CD4-positive, CD25-positive, alpha-beta regulatory T cell (primary cell): ENCODE data around the gene SLC16A4. TPM values are rescaled to one million over a fixed set of nuclear protein-coding genes. Genes with fewer than 3 reads are reported as not detected.
A peak's percentile ranks its signal among the peaks of the same experiment; 100 is the strongest.

Experiments
- ATAC-seq, 2 donors: fragments of 150-1000 bp; cut with Tn5 transposase; one replicate each; pipeline ENCODE4 v1.10.0; 2021; ENCODE audit warnings: low read depth in 2 of 2, moderate number of reproducible peaks in 2 of 2, moderate library complexity in 1 of 2
- DNase-seq, 3 donors: peaks; one replicate each; pipeline versions ENCODE4 v3.0.0 to v3.0.0-alpha.2; 2012 to 2022; ENCODE audit warnings: mixed read lengths in 1 of 3
- H3K27ac ChIP-seq: one replicate; pipeline ENCODE4 v1.7.0; 2013; ENCODE audit warnings: mild to moderate bottlenecking, low read length; ENCODE audit not compliant: insufficient read depth, poor library complexity, severe bottlenecking
- H3K27me3 ChIP-seq: one replicate; pipeline ENCODE4 v1.7.0; 2013; ENCODE audit warnings: low read length; ENCODE audit not compliant: control insufficient read depth, insufficient read depth
- H3K36me3 ChIP-seq: one replicate; pipeline ENCODE4 v1.7.0; 2013; ENCODE audit warnings: mild to moderate bottlenecking, low read length, moderate library complexity; ENCODE audit not compliant: control insufficient read depth, insufficient read depth
- H3K4me1 ChIP-seq: 2 replicates; pipeline ENCODE4 v1.7.0; 2013; ENCODE audit warnings: mild to moderate bottlenecking, low read length; ENCODE audit not compliant: insufficient read depth, control insufficient read depth, poor library complexity, severe bottlenecking
- H3K4me3 ChIP-seq: one replicate; pipeline ENCODE4 v1.7.0; 2013; ENCODE audit warnings: low read depth, mild to moderate bottlenecking, low read length, moderate library complexity
- H3K9me3 ChIP-seq, 2 experiments: 1 replicate in 1 of 2; 2 replicates in 1 of 2; pipeline ENCODE4 v1.7.0; 2013; ENCODE audit warnings: low read length in 2 of 2, mild to moderate bottlenecking in 1 of 2, moderate library complexity in 1 of 2; ENCODE audit not compliant: control insufficient read depth in 2 of 2
- H3K27ac Mint-ChIP-seq, 3 donors: one replicate each; pipeline ENCODE4 v1.8.0; 2020 to 2022; ENCODE audit warnings: mild to moderate bottlenecking in 3 of 3, mixed read lengths in 3 of 3, moderate library complexity in 2 of 3
- H3K27me3 Mint-ChIP-seq: one replicate; pipeline ENCODE4 v1.8.0; 2022; ENCODE audit warnings: mild to moderate bottlenecking, mixed read lengths
- H3K36me3 Mint-ChIP-seq: one replicate; pipeline ENCODE4 v1.8.0; 2020; ENCODE audit warnings: mixed read lengths
- H3K4me1 Mint-ChIP-seq, 4 donors: one replicate each; pipeline ENCODE4 v1.8.0; 2020 to 2022; ENCODE audit warnings: mixed read lengths in 4 of 4, mild to moderate bottlenecking in 1 of 4
- H3K4me3 Mint-ChIP-seq, 4 donors: one replicate each; pipeline ENCODE4 v1.8.0; 2020 to 2022; ENCODE audit warnings: mild to moderate bottlenecking in 4 of 4, mixed read lengths in 4 of 4, moderate library complexity in 3 of 4
- H3K9me3 Mint-ChIP-seq, 7 donors: one replicate each; pipeline ENCODE4 v1.8.0; 2020 to 2022; ENCODE audit warnings: mixed read lengths in 7 of 7, mild to moderate bottlenecking in 3 of 7, moderate library complexity in 2 of 7
- polyA plus RNA-seq, 4 donors: library from polyadenylated mRNA; unstranded; fragments of 300-500 nt; fragmentation: Illumina TruSeq; gene quantifications; one replicate each; pipeline ENCODE4 v1.2.3, GENCODE V29; 2021
- total RNA-seq: library from RNA; stranded (reverse); gene quantifications from one replicate; pipeline ENCODE4 v1.2.3, GENCODE V29; 2022

SLC16A4 gene
- total and polyA plus RNA-seq, 5 donors from 2014 or later, result 0.31 to 0.73 (median 0.65) TPM; not detected in 1

DNA sequence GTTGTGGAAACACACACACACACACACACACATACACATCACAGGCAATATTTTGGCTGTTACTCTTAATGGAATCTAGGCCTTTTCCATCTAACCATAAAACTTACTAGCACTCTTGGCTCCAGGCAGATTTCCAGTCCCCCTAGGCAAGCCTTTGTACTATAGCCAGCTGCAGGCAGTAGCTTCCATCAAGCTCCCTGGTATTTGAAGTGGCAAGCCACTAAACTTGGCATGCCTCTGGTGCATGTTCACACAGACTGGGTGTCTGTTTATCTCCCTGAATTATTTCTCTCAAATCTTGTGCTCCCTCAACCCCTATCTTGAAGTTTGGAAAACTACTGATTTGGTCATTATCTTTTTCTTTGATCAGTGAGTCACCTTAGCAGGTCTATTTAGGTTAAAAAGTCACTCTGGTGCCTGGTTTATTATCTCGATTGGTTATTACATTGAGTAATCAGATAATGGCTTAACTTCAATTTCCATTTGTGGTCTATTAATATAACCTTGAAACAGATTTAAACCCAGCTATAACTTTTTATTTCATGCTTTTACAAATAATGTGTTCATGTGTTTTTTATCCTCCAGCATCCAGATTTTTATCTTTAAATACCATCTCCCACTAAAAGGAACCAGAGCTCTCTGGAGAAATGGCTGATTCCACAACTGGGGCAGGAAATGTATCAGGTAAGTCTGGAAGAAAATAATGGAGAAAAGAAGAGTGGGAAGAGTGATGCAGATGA, 54.4 kb downstream of the SLC16A4 start:
- peaks cover 0 to 34% (median 22%) of the 10 kb centered on the region in 4 donors for H3K4me1 Mint-ChIP-seq
- peaks cover 9% of the 10 kb centered on the region for H3K36me3 ChIP-seq
- H3K27ac Mint-ChIP-seq, result peak overlapping the region in 1 of 3 donors; percentile 81
- H3K27me3 ChIP-seq, result no peaks in the 10 kb centered on the region
- no peaks in the 10 kb centered on the region for H3K27me3 Mint-ChIP-seq
- H3K4me3 ChIP-seq, result no peak overlapping the region
- H3K36me3 Mint-ChIP-seq, result peaks cover 9% of the 10 kb centered on the region
- H3K4me1 ChIP-seq, result peaks cover 26% of the 10 kb centered on the region
- H3K4me3 Mint-ChIP-seq, result peak overlapping the region; percentile 8 to 73 (median 56)
- DNase-seq, result no peak
- H3K27ac ChIP-seq, result peak overlapping the region; percentile 99
- no peaks in the 10 kb centered on the region for H3K9me3 ChIP-seq
- no peaks in the 10 kb centered on the region for H3K9me3 Mint-ChIP-seq
- ATAC-seq, result no peak

DNA sequence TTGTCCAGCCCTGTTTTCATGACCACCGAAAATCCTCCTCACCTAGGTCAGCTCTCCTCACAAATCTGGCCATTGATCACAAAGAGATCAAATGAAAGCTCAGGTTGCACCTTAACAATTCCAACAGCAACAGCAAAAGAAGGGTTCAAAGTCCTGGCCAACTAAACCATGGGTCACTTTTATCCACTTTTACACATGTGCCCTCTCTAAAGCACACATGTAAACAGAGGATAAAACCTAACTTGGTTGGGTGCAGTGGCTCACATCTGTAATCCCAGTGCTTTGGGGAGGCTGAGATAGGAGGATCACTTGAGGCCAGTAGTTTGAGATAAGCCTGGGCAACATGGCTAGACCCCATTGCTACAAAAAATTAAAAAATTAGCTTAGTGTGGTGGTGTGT, 55.6 kb downstream of the SLC16A4 start:
- Histone ChIP-seq H3K4me1 (peaks cover 14% of the 10 kb centered on the region), H3K4me3 (no peak overlapping the region), H3K27ac (no peak overlapping the region), H3K9me3 (no peaks in the 10 kb centered on the region), H3K36me3 (no peaks in the 10 kb centered on the region), H3K27me3 (no peaks in the 10 kb centered on the region)
- ATAC-seq (no peak), DNase-seq (no peak)
- Mint-ChIP-seq H3K4me3 (peak overlapping the region in 1 of 4 donors; percentile 28), H3K27me3 (no peaks in the 10 kb centered on the region), H3K4me1 (peaks cover 0 to 22% (median 11%) of the 10 kb centered on the region in 4 donors), H3K9me3 (no peaks in the 10 kb centered on the region), H3K36me3 (peaks cover under 1% of the 10 kb centered on the region), H3K27ac (no peak overlapping the region)

DNA sequence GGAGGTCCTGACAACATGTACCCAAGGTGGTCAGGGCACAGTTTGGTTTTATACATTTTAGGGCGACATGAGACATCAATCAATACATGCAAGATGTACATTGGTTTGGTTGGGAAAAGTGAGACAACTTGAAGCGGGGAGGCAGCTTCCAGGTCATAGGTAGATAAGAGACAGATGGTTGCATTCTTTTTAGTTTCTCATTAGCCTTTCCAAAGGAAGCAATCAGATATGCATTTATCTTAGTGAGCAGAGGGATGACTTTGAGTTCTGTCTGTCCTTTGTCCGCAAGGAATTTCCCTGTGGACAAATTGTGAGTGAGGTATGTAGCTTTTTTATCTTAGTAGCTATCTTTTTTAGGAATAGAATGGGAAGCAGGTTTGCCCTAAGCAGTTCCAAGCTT, 62.1 kb downstream of the SLC16A4 start:
- H3K27me3 ChIP-seq, result no peaks in the 10 kb centered on the region
- Mint-ChIP-seq H3K4me3 (peak overlapping the region in 1 of 4 donors; percentile 12), H3K27ac (no peak overlapping the region), H3K27me3 (no peaks in the 10 kb centered on the region), H3K9me3 (no peaks in the 10 kb centered on the region), H3K4me1 (peaks cover 0 to 5% (median 0%) of the 10 kb centered on the region in 4 donors), H3K36me3 (peaks cover 7% of the 10 kb centered on the region)
- H3K27ac ChIP-seq, result no peak overlapping the region
- ATAC-seq, result no peak
- no peaks in the 10 kb centered on the region for H3K4me1 ChIP-seq
- no peak overlapping the region for H3K4me3 ChIP-seq
- no peaks in the 10 kb centered on the region for H3K36me3 ChIP-seq
- H3K9me3 ChIP-seq, result no peaks in the 10 kb centered on the region
- DNase-seq, result no peak

DNA sequence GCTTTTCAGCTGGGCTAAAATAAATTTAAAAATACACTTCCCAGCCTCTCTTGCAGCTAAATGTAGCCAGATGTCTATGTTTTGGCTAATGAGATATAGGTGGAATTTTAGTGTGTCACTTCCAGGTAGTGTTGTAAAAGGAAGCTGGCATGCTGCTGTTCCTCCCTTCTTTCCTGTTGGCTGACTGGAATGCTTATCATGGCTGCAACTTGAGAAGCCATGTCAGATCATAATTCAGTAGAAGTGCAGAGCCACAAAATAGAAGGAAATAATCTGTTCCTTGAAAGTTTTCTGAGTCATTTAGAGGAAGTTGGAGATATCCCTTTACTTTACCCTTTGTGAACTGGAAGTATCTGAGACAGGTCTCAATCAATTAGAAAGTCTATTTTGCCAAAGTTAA, 62.6 kb downstream of the SLC16A4 start:
- Histone ChIP-seq H3K27ac (no peak overlapping the region), H3K27me3 (no peaks in the 10 kb centered on the region), H3K9me3 (no peaks in the 10 kb centered on the region), H3K36me3 (no peaks in the 10 kb centered on the region), H3K4me1 (no peaks in the 10 kb centered on the region), H3K4me3 (no peak overlapping the region)
- peaks cover 7% of the 10 kb centered on the region for H3K36me3 Mint-ChIP-seq
- DNase-seq (no peak), ATAC-seq (no peak)
- H3K4me1 Mint-ChIP-seq, result peaks cover 0 to 5% (median 0%) of the 10 kb centered on the region in 4 donors
- peak overlapping the region in 1 of 4 donors; percentile 12 for H3K4me3 Mint-ChIP-seq
- no peak overlapping the region for H3K27ac Mint-ChIP-seq
- H3K9me3 Mint-ChIP-seq, result no peaks in the 10 kb centered on the region
- H3K27me3 Mint-ChIP-seq, result no peaks in the 10 kb centered on the region

DNA sequence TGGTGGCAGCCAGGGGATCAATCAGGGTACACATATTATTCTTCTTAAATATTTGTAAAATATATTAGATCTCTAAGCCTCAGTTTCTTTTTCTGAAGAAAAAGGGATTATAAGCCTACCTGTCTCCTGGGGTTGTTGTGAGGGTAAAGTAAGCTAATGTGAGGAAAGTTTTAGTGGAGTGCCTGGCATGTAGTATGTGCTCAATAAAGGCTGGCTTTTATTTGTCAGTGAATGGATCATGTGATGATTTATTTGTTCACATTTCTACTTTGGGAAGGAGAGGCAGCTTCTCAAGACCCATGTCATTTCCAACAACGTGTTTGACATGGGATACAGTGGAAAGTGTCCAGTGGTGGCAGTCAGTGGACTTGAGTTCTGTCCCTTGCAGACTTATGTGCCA, 64.0 kb downstream of the SLC16A4 start:
- no peaks in the 10 kb centered on the region for H3K27me3 ChIP-seq
- no peak overlapping the region for H3K27ac ChIP-seq
- Mint-ChIP-seq H3K36me3 (peaks cover 7% of the 10 kb centered on the region), H3K9me3 (no peaks in the 10 kb centered on the region), H3K4me1 (peaks cover 0 to 5% (median 0%) of the 10 kb centered on the region in 4 donors), H3K27me3 (no peaks in the 10 kb centered on the region), H3K27ac (peak overlapping the region in 1 of 3 donors; percentile 59), H3K4me3 (no peak overlapping the region)
- H3K4me1 ChIP-seq, result no peaks in the 10 kb centered on the region
- H3K9me3 ChIP-seq, result no peaks in the 10 kb centered on the region
- ATAC-seq (no peak), DNase-seq (no peak)
- H3K36me3 ChIP-seq, result no peaks in the 10 kb centered on the region
- H3K4me3 ChIP-seq, result no peak overlapping the region

DNA sequence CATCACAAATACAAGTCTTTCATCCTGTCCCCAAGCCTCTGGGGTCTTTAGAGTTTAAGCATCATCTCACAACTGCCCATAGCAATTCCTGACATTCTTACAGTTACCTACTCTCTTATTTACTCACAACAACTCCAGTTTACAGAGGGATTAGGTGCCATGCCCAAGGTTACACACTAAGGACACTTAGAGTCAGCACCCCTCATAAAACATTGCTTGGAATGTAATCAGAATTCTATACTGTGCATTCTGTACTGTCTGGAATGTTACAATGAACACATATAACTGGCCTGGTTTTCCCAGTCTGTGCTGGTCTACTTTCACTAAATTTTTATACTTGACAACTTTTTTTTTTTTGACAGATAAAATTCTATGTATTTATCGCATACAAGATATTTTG, 66.2 kb downstream of the SLC16A4 start:
- DNase-seq (no peak), ATAC-seq (no peak)
- no peak overlapping the region for H3K27ac Mint-ChIP-seq
- H3K27me3 Mint-ChIP-seq, result no peaks in the 10 kb centered on the region
- Histone ChIP-seq H3K36me3 (no peaks in the 10 kb centered on the region), H3K4me3 (no peak overlapping the region), H3K9me3 (no peaks in the 10 kb centered on the region), H3K4me1 (no peaks in the 10 kb centered on the region), H3K27ac (no peak overlapping the region), H3K27me3 (no peaks in the 10 kb centered on the region)
- peaks cover 0 to 5% (median 0%) of the 10 kb centered on the region in 4 donors for H3K4me1 Mint-ChIP-seq
- peaks cover 0 to under 1% (median 0%) of the 10 kb centered on the region in 7 donors for H3K9me3 Mint-ChIP-seq
- peaks cover 4% of the 10 kb centered on the region for H3K36me3 Mint-ChIP-seq
- no peak overlapping the region for H3K4me3 Mint-ChIP-seq

DNA sequence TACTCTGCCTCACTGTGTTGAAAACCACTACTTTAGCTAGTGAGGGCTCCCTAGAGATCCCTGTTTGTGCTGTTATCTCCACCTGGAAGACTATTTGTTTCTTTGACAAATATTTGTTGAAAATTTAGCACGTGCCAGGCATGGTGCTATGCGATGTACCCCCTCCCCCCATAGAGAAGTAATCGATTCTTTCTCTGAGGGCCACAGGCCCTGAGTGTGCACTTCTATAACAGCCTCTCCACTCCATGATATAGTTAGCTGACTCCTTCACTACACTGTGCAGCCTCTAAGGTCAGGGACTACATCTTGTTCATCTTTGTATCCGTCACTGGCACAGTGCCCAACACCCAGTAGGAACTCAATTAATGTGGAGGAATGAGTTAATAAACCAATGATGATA, 69.0 kb downstream of the SLC16A4 start:
- Mint-ChIP-seq H3K27ac (no peak overlapping the region), H3K36me3 (peaks cover 3% of the 10 kb centered on the region), H3K4me1 (no peaks in the 10 kb centered on the region), H3K4me3 (no peak overlapping the region), H3K9me3 (peaks cover 0 to 2% (median 0%) of the 10 kb centered on the region in 7 donors), H3K27me3 (no peaks in the 10 kb centered on the region)
- Histone ChIP-seq H3K9me3 (no peaks in the 10 kb centered on the region), H3K36me3 (no peaks in the 10 kb centered on the region), H3K4me1 (no peaks in the 10 kb centered on the region), H3K4me3 (no peak overlapping the region), H3K27ac (no peak overlapping the region), H3K27me3 (no peaks in the 10 kb centered on the region)
- no peak for ATAC-seq
- no peak for DNase-seq

DNA sequence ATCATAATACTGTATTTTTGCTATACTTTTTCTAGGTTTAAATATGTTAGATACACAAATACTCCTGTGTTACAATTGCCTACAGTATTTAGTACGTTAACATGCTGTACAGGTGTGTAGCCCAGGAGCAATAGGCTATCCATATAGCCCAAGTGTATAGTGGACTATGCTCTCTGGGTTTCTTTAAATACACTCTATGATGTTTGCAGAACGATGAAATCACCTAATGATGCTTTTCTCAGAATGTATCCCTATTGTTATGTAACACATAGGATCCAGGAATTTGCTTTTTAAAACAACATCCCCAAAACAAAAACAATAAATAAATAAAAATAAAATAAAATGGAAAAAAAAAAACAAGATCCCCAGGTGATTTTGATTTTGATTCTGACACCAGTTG, 69.8 kb downstream of the SLC16A4 start:
- Mint-ChIP-seq H3K36me3 (peaks cover 3% of the 10 kb centered on the region), H3K27ac (no peak overlapping the region), H3K4me3 (no peak overlapping the region), H3K4me1 (no peaks in the 10 kb centered on the region), H3K9me3 (peaks cover 0 to 2% (median 0%) of the 10 kb centered on the region in 7 donors), H3K27me3 (no peaks in the 10 kb centered on the region)
- H3K27me3 ChIP-seq, result no peaks in the 10 kb centered on the region
- no peaks in the 10 kb centered on the region for H3K36me3 ChIP-seq
- no peak for DNase-seq
- no peaks in the 10 kb centered on the region for H3K4me1 ChIP-seq
- no peak overlapping the region for H3K4me3 ChIP-seq
- no peak for ATAC-seq
- H3K27ac ChIP-seq, result no peak overlapping the region
- no peaks in the 10 kb centered on the region for H3K9me3 ChIP-seq
